ENCODE data around the gene SNX13. TPM values are rescaled to one million over a fixed set of nuclear protein-coding genes. Genes with fewer than 3 reads are reported as not detected.
"Not testable (repeated sequence)": the region's sequence is repeated elsewhere in the genome, so short reads cannot be mapped to it uniquely, and the experiment has no call there.

The SNX13 gene
- total RNA-seq, 2 donors from 2014 or later, result 36.1 to 46.9 TPM

GRCh38 chr7:17814058-17814457, 126.2 kb downstream of the SNX13 start:
- TF ChIP-seq, protein P1, sequence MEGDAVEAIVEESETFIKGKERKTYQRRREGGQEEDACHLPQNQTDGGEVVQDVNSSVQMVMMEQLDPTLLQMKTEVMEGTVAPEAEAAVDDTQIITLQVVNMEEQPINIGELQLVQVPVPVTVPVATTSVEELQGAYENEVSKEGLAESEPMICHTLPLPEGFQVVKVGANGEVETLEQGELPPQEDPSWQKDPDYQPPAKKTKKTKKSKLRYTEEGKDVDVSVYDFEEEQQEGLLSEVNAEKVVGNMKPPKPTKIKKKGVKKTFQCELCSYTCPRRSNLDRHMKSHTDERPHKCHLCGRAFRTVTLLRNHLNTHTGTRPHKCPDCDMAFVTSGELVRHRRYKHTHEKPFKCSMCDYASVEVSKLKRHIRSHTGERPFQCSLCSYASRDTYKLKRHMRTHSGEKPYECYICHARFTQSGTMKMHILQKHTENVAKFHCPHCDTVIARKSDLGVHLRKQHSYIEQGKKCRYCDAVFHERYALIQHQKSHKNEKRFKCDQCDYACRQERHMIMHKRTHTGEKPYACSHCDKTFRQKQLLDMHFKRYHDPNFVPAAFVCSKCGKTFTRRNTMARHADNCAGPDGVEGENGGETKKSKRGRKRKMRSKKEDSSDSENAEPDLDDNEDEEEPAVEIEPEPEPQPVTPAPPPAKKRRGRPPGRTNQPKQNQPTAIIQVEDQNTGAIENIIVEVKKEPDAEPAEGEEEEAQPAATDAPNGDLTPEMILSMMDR (IDR thresholded peaks at IDR 0.05), result no peak
- peaks cover 6% of the 10 kb centered on the region for H3K36me3 ChIP-seq
- no peak for DNase-seq (ENCODE audit: low spot score)

DNA sequence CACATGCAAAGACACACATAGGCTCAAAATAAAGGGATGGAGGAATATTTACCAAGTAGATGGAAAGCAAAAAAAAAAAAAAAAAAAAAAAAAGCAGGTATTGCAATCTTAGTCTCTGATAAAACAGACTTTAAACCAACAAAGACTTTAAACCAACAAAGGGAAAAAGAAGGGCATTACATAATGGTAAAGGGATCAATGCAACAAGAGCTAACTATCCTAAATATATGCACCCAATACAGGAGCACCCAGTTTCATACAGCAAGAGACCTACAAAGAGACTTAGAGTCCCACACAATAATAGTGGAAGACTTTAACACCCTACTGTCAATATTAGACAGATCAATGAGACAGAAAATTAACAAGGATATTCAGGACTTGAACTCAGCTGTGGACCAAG, 131.1 kb downstream of the SNX13 start:
- not testable (repeated sequence) for H3K27me3 ChIP-seq; H3K4me3 ChIP-seq; H3K27ac ChIP-seq; H3K4me1 ChIP-seq; DNase-seq (ENCODE audit: low spot score)
- H3K36me3 ChIP-seq, result peaks cover 15% of the 10 kb centered on the region
- H3K9me3 ChIP-seq, result peaks cover 0 to 17% of the 10 kb centered on the region in 2 donors

More at GRCh38 chr7:17814058-17814457, 126.2 kb downstream of the SNX13 start:
- Histone ChIP-seq H3K9me3 (peaks cover 0 to 17% of the 10 kb centered on the region in 2 donors), H3K27ac (no peak overlapping the region), H3K4me1 (no peaks in the 10 kb centered on the region), H3K4me3 (no peak overlapping the region), H3K27me3 (no peaks in the 10 kb centered on the region)

GRCh38 chr7:17807242-17807641, 133.1 kb downstream of the SNX13 start:
- no peak overlapping the region for H3K27ac ChIP-seq
- TF ChIP-seq, protein P1 (IDR thresholded peaks at IDR 0.05), result no peak
- H3K27me3 ChIP-seq, result no peaks in the 10 kb centered on the region
- peaks cover 0 to 7% of the 10 kb centered on the region in 2 donors for H3K9me3 ChIP-seq
- H3K36me3 ChIP-seq, result peaks cover 18% of the 10 kb centered on the region
- H3K4me3 ChIP-seq, result no peak overlapping the region
- no peaks in the 10 kb centered on the region for H3K4me1 ChIP-seq
- DNase-seq (ENCODE audit: low spot score), result no peak

DNA sequence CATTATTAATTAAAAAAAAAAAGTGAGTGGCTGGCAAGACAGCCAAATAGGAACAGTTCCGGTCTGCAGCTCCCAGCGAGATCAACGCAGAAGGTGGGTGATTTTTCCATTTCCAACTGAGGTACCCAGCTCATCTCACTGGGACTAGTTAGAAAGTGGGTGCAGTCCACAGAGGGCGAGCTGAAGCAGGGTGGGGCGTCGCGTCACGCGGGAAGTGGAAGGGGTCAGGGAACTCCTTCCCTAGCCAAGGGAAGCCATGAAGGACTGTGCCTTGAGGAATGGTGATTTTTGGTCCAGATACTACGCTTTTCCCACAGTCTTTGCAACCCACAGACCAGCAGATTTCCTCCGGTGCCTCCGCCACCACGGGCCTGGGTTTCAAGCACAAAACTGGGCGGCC, 133.7 kb downstream of the SNX13 start:
- no peak overlapping the region for H3K27ac ChIP-seq
- H3K4me3 ChIP-seq, result no peak overlapping the region
- no peak for DNase-seq (ENCODE audit: low spot score)
- H3K36me3 ChIP-seq, result peaks cover 24% of the 10 kb centered on the region
- H3K4me1 ChIP-seq, result no peaks in the 10 kb centered on the region
- H3K9me3 ChIP-seq, result peaks cover 0 to 2% of the 10 kb centered on the region in 2 donors
- no peaks in the 10 kb centered on the region for H3K27me3 ChIP-seq
- TF ChIP-seq, protein P1 (IDR thresholded peaks at IDR 0.05), result no peak

DNA sequence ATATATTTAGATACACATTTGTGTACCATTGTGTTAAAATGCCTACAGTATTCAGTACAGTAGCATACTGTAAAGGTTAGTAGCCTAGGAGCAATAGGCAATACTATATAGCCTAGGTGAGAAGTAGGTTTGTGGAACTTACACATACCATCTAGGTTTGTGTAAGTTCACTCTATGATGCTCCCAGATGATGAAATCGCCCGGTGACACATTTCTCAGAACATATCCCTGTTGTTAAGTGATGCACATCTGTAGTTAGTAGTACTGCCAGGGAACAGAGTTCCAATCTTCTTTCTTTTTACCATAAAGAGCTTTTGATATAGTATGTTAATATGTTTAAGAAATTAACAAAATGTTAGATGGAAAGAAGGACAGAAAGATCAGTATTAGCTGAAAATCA, 138.2 kb downstream of the SNX13 start:
- Histone ChIP-seq H3K9me3 (no peaks in the 10 kb centered on the region), H3K36me3 (peaks cover 33% of the 10 kb centered on the region), H3K27me3 (no peaks in the 10 kb centered on the region), H3K27ac (no peak overlapping the region), H3K4me3 (no peak overlapping the region), H3K4me1 (no peaks in the 10 kb centered on the region)
- DNase-seq (ENCODE audit: low spot score), result no peak
- TF ChIP-seq, protein P1 (IDR thresholded peaks at IDR 0.05), result no peak

DNA sequence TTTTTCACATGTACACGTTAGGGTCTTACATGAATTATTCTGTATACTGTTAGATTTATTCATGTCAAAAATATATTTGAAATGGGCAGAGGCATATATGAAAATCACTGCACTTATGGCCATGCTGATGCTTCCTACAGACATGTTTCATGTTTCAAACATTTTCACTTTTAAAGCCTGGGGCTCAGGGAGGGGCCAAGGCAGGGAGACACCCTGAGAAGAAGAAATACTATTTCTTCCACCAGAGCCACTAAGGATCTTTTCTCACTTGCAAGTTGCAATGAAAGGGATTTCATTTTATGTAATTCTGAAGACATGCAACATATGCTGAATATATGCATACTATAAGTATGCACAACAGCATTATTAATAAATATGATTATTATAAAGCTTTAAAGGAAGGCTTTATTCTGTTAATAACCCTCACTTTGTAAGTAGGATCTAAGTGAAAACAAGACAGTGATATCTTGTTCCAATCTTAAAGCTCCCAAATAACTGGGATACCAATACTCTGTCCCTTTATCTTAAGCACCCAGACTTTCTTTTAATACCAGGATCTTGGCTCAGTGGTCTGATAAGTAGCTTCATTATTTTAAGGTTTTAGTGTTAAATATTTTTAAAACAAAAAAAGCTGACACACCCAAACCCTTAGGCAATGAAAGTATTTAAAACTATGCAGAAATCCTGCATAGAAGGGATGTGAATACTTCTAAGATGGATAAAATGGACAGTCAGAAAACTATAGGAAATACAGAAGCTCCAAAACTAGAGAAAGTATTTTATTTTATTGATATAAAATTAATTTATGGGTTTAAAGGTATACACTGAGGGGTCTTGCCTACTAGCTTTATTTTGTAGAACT, 148.0 kb downstream of the SNX13 start:
- TF ChIP-seq, protein P1 (IDR thresholded peaks at IDR 0.05), result no peak
- Histone ChIP-seq H3K4me3 (no peak overlapping the region), H3K9me3 (no peaks in the 10 kb centered on the region), H3K36me3 (peaks cover 25% of the 10 kb centered on the region), H3K27ac (no peak overlapping the region), H3K4me1 (no peaks in the 10 kb centered on the region), H3K27me3 (no peaks in the 10 kb centered on the region)
- no peak for DNase-seq (ENCODE audit: low spot score)

All from right atrium auricular region (tissue), 2 donors.